ENCODE results near the gene MDM2. TPM values are rescaled to one million over a fixed set of nuclear protein-coding genes. Genes with fewer than 3 reads are reported as not detected.

Gene MDM2
- total RNA-seq, 3 donors from 2014 or later (not counting 1 experiment from before 2014, with no cell fraction given): 130 to 143 (median 132) TPM

- H3K36me3 ChIP-seq (ENCODE audit: control insufficient read depth, insufficient read depth, low read length): no peaks in the 10 kb centered on the region
- WGBS (ENCODE audit: insufficient coverage): 85% methylated on average over 1 of the region's 2 CpGs
- no peaks in the 10 kb centered on the region for H3K9me3 ChIP-seq (ENCODE audit: control insufficient read depth, insufficient read depth, low read length)
- no peak overlapping the region for H3K4me3 Mint-ChIP-seq
- H3K27ac Mint-ChIP-seq: no peak overlapping the region
- no peak overlapping the region for H3K27ac ChIP-seq (ENCODE audit: low read length)
- H3K27me3 Mint-ChIP-seq (ENCODE audit: low read depth in 2 of 2): no peaks in the 10 kb centered on the region
- TF ChIP-seq CTCF (IDR thresholded peaks at IDR 0.05): no peak
- peak; percentile 82 to 94 (median 87) for ATAC-seq
- peaks cover 4 to 5% of the 10 kb centered on the region in 2 donors for H3K4me1 Mint-ChIP-seq
- H3K4me3 ChIP-seq (ENCODE audit: low read length): no peak overlapping the region
- peak in 1 of 2 donors; percentile 63 for DNase-seq
- H3K9me3 Mint-ChIP-seq: no peaks in the 10 kb centered on the region
- no peaks in the 10 kb centered on the region for H3K4me1 ChIP-seq (ENCODE audit: control insufficient read depth, insufficient read depth, low read length)
- no peaks in the 10 kb centered on the region for H3K36me3 Mint-ChIP-seq
- no peaks in the 10 kb centered on the region for H3K27me3 ChIP-seq (ENCODE audit: control insufficient read depth, insufficient read depth, low read length)
- intact Hi-C loops (cut with micrococcal nuclease): no loop called here
Measured at GRCh38 chr12:68792952-68793351, 15.0 kb upstream of the MDM2 start.

GRCh38 chr12:68793436-68793835, 14.5 kb upstream of the MDM2 start:
- TF ChIP-seq CTCF (IDR thresholded peaks at IDR 0.05): no peak
- H3K9me3 Mint-ChIP-seq: no peaks in the 10 kb centered on the region
- H3K27ac Mint-ChIP-seq: no peak overlapping the region
- no peaks in the 10 kb centered on the region for H3K36me3 ChIP-seq (ENCODE audit: control insufficient read depth, insufficient read depth, low read length)
- H3K27me3 ChIP-seq (ENCODE audit: control insufficient read depth, insufficient read depth, low read length): no peaks in the 10 kb centered on the region
- no peaks in the 10 kb centered on the region for H3K36me3 Mint-ChIP-seq
- intact Hi-C loops (cut with micrococcal nuclease): no loop called here
- 97% methylated on average over 4 of the region's 4 CpGs for WGBS (ENCODE audit: insufficient coverage)
- no peak overlapping the region for H3K27ac ChIP-seq (ENCODE audit: low read length)
- no peak for DNase-seq
- H3K9me3 ChIP-seq (ENCODE audit: control insufficient read depth, insufficient read depth, low read length): no peaks in the 10 kb centered on the region
- no peak for ATAC-seq
- H3K27me3 Mint-ChIP-seq (ENCODE audit: low read depth in 2 of 2): no peaks in the 10 kb centered on the region
- no peak overlapping the region for H3K4me3 ChIP-seq (ENCODE audit: low read length)
- no peak overlapping the region for H3K4me3 Mint-ChIP-seq
- no peaks in the 10 kb centered on the region for H3K4me1 ChIP-seq (ENCODE audit: control insufficient read depth, insufficient read depth, low read length)
- peaks cover 4 to 5% of the 10 kb centered on the region in 2 donors for H3K4me1 Mint-ChIP-seq

- no peaks in the 10 kb centered on the region for H3K9me3 Mint-ChIP-seq
- H3K4me1 Mint-ChIP-seq: peaks cover 4 to 5% of the 10 kb centered on the region in 2 donors
- Histone ChIP-seq H3K27me3 (ENCODE audit: control insufficient read depth, insufficient read depth, low read length) (no peaks in the 10 kb centered on the region), H3K9me3 (ENCODE audit: control insufficient read depth, insufficient read depth, low read length) (no peaks in the 10 kb centered on the region), H3K4me3 (ENCODE audit: low read length) (no peak overlapping the region), H3K27ac (ENCODE audit: low read length) (no peak overlapping the region), H3K4me1 (ENCODE audit: control insufficient read depth, insufficient read depth, low read length) (no peaks in the 10 kb centered on the region), H3K36me3 (ENCODE audit: control insufficient read depth, insufficient read depth, low read length) (no peaks in the 10 kb centered on the region)
- ATAC-seq: no peak
- no peaks in the 10 kb centered on the region for H3K36me3 Mint-ChIP-seq
- no peak for DNase-seq
- H3K27me3 Mint-ChIP-seq (ENCODE audit: low read depth in 2 of 2): no peaks in the 10 kb centered on the region
- H3K27ac Mint-ChIP-seq: no peak overlapping the region
- intact Hi-C loops (cut with micrococcal nuclease): no loop called here
- 94% methylated on average over 4 of the region's 4 CpGs for WGBS (ENCODE audit: insufficient coverage)
- no peak overlapping the region for H3K4me3 Mint-ChIP-seq
- TF ChIP-seq CTCF (IDR thresholded peaks at IDR 0.05): no peak
Measured at GRCh38 chr12:68793975-68794652, 13.9 kb upstream of the MDM2 start.
